HUES48 (cell line): Measurements from ENCODE around the gene RAE1.
A peak's percentile ranks its signal among the peaks of the same experiment; 100 is the strongest.

ENCODE experiments used
- H3K27ac ChIP-seq: one replicate; pipeline ENCODE4 v1.7.0; 2013; ENCODE audit warnings: low read depth, low read length, inconsistent platforms
- H3K27me3 ChIP-seq: 2 replicates; pipeline ENCODE4 v1.6.1; 2013; ENCODE audit warnings: mild to moderate bottlenecking, low read length; ENCODE audit not compliant: control insufficient read depth, insufficient read depth
- H3K36me3 ChIP-seq: 2 replicates; pipeline ENCODE4 v1.6.1; 2013; ENCODE audit warnings: low read length; ENCODE audit not compliant: control insufficient read depth, insufficient read depth
- H3K4me1 ChIP-seq: 2 replicates; pipeline ENCODE4 v1.6.1; 2013; ENCODE audit warnings: mild to moderate bottlenecking, low read length; ENCODE audit not compliant: control insufficient read depth, insufficient read depth
- H3K4me3 ChIP-seq: 2 replicates; pipeline ENCODE4 v1.5.1; 2013; ENCODE audit warnings: mild to moderate bottlenecking, low read depth, low read length
- H3K9ac ChIP-seq: 2 replicates; pipeline ENCODE4 v1.6.1; 2013; ENCODE audit warnings: mild to moderate bottlenecking, low read depth, low read length, moderate library complexity
- H3K9me3 ChIP-seq: 2 replicates; pipeline ENCODE4 v1.6.1; 2013; ENCODE audit warnings: low read length; ENCODE audit not compliant: control insufficient read depth, insufficient read depth

Gene RAE1

GRCh38 chr20:57315976-57316480, 35.0 kb upstream of the RAE1 start:
- no peaks in the 10 kb centered on the region for H3K4me1 ChIP-seq
- no peak overlapping the region for H3K4me3 ChIP-seq
- no peak overlapping the region for H3K27ac ChIP-seq
- H3K27me3 ChIP-seq: no peaks in the 10 kb centered on the region
- H3K36me3 ChIP-seq: no peaks in the 10 kb centered on the region
- H3K9me3 ChIP-seq: no peaks in the 10 kb centered on the region
- H3K9ac ChIP-seq: no peak overlapping the region

DNA sequence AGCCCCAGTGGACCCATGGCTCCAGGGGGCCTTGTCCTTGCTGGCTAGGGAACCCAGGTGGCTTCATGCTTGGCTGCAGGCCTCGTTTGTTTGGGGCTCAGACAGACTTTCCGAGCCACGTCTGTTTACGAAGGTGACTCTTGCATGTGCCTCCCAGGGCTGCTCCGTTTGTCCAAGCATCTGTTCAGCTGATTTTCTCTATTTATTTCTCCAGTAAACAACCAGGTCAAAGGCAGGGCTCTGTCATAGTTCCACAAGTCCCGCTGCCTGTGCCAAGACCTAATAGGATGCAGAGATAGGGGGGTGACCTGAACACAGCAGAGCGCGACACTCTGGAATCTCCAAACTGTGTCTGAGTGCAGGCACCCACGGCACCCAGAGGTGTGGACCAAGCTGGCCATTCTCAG, 34.3 kb upstream of the RAE1 start:
- Histone ChIP-seq H3K4me3 (no peak overlapping the region), H3K9me3 (no peaks in the 10 kb centered on the region), H3K27ac (no peak overlapping the region), H3K9ac (no peak overlapping the region), H3K4me1 (no peaks in the 10 kb centered on the region), H3K27me3 (no peaks in the 10 kb centered on the region), H3K36me3 (no peaks in the 10 kb centered on the region)

DNA sequence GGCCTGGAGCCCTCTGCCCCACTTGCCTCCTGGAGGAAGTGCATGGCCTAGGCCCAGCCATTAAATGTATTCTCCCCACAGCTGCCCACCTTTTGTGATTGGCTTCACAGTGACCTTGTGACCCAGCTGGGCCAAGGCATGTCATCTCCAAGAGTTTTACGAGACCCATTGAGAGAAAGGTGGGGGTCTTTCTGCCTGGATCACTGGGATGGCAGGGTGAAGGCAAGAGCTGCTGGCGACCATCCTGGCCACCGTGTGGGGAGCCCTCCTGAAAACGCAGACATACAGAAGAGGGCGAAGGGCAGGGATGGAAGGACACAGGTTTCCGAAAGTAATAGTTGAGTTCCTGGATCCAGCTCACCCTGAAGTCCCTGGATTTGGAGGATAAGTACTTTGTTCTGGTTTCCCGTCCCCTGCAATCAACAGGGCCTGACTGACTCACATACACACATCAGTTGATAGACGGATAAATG, 33.7 kb upstream of the RAE1 start:
- H3K27ac ChIP-seq: no peak overlapping the region
- H3K27me3 ChIP-seq: no peaks in the 10 kb centered on the region
- no peaks in the 10 kb centered on the region for H3K4me1 ChIP-seq
- H3K36me3 ChIP-seq: no peaks in the 10 kb centered on the region
- no peaks in the 10 kb centered on the region for H3K9me3 ChIP-seq
- no peak overlapping the region for H3K9ac ChIP-seq
- H3K4me3 ChIP-seq: no peak overlapping the region

- no peaks in the 10 kb centered on the region for H3K36me3 ChIP-seq
- H3K9me3 ChIP-seq: no peaks in the 10 kb centered on the region
- H3K9ac ChIP-seq: no peak overlapping the region
- no peak overlapping the region for H3K27ac ChIP-seq
- H3K4me3 ChIP-seq: no peak overlapping the region
- no peaks in the 10 kb centered on the region for H3K27me3 ChIP-seq
- H3K4me1 ChIP-seq: peaks cover 5% of the 10 kb centered on the region
These were observed 33.2 kb upstream of the RAE1 start for GRCh38 chr20:57317789-57318371.

- Histone ChIP-seq H3K4me3 (no peak overlapping the region), H3K27me3 (no peaks in the 10 kb centered on the region), H3K9ac (no peak overlapping the region), H3K36me3 (no peaks in the 10 kb centered on the region), H3K27ac (no peak overlapping the region), H3K9me3 (no peaks in the 10 kb centered on the region), H3K4me1 (peaks cover 14% of the 10 kb centered on the region)
These were observed 31.5 kb upstream of the RAE1 start for GRCh38 chr20:57319584-57319983.

DNA sequence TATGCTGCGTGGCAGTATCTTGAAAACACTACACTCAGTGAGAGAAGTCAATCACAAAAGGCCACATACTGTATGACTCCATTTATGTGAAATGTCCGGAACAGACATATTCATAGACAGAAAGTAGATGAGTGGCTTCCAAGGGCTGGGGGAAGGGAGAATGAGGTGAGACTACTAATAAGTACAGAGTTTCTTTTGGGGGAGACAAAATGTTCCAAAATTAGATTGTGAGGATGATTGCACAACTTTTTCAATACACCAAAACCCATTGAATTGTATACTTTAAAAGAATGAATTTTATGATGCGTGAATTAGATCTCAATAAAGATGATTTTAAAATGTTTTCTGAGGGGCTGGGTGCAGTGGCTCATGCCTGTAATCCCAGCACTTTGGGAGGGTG, 30.7 kb upstream of the RAE1 start:
- H3K9me3 ChIP-seq: no peaks in the 10 kb centered on the region
- no peak overlapping the region for H3K4me3 ChIP-seq
- no peaks in the 10 kb centered on the region for H3K27me3 ChIP-seq
- no peak overlapping the region for H3K9ac ChIP-seq
- peaks cover 14% of the 10 kb centered on the region for H3K4me1 ChIP-seq
- H3K27ac ChIP-seq: no peak overlapping the region
- H3K36me3 ChIP-seq: no peaks in the 10 kb centered on the region

- H3K9ac ChIP-seq: no peak overlapping the region
- no peaks in the 10 kb centered on the region for H3K9me3 ChIP-seq
- H3K4me3 ChIP-seq: no peak overlapping the region
- no peak overlapping the region for H3K27ac ChIP-seq
- H3K36me3 ChIP-seq: no peaks in the 10 kb centered on the region
- H3K4me1 ChIP-seq: peaks cover 14% of the 10 kb centered on the region
- H3K27me3 ChIP-seq: no peaks in the 10 kb centered on the region
These were observed 29.9 kb upstream of the RAE1 start for GRCh38 chr20:57321142-57321541.

GRCh38 chr20:57322476-57322875, 28.6 kb upstream of the RAE1 start:
- Histone ChIP-seq H3K9ac (no peak overlapping the region), H3K27me3 (no peaks in the 10 kb centered on the region), H3K36me3 (no peaks in the 10 kb centered on the region), H3K4me1 (peaks cover 19% of the 10 kb centered on the region), H3K4me3 (no peak overlapping the region), H3K9me3 (no peaks in the 10 kb centered on the region), H3K27ac (peak overlapping the region; percentile 90)

GRCh38 chr20:57323034-57323433, 28.0 kb upstream of the RAE1 start:
- no peaks in the 10 kb centered on the region for H3K9me3 ChIP-seq
- peak overlapping the region; percentile 90 for H3K27ac ChIP-seq
- H3K36me3 ChIP-seq: no peaks in the 10 kb centered on the region
- 0 out of 2 replicates have a peak overlapping the region, but pooled peaks have one; percentile 10 for H3K9ac ChIP-seq
- no peak overlapping the region for H3K4me3 ChIP-seq
- H3K4me1 ChIP-seq: peaks cover 19% of the 10 kb centered on the region
- no peaks in the 10 kb centered on the region for H3K27me3 ChIP-seq

- Histone ChIP-seq H3K9ac (no peak overlapping the region), H3K27me3 (peaks cover 8% of the 10 kb centered on the region; the same call in 1 of the 2 replicates), H3K9me3 (no peaks in the 10 kb centered on the region), H3K36me3 (no peaks in the 10 kb centered on the region), H3K4me3 (no peak overlapping the region), H3K4me1 (peaks cover 21% of the 10 kb centered on the region), H3K27ac (no peak overlapping the region)
These were observed 25.3 kb upstream of the RAE1 start for GRCh38 chr20:57325632-57326356.
